NCI-H2081 (cell line): Measurements from ENCODE around the gene RXRA.

Source experiments
- DNase-seq, 2 experiments: peaks; one replicate each; lab custom pipeline; 2025; lab: John Stamatoyannopoulos, UW

The RXRA gene

DNA sequence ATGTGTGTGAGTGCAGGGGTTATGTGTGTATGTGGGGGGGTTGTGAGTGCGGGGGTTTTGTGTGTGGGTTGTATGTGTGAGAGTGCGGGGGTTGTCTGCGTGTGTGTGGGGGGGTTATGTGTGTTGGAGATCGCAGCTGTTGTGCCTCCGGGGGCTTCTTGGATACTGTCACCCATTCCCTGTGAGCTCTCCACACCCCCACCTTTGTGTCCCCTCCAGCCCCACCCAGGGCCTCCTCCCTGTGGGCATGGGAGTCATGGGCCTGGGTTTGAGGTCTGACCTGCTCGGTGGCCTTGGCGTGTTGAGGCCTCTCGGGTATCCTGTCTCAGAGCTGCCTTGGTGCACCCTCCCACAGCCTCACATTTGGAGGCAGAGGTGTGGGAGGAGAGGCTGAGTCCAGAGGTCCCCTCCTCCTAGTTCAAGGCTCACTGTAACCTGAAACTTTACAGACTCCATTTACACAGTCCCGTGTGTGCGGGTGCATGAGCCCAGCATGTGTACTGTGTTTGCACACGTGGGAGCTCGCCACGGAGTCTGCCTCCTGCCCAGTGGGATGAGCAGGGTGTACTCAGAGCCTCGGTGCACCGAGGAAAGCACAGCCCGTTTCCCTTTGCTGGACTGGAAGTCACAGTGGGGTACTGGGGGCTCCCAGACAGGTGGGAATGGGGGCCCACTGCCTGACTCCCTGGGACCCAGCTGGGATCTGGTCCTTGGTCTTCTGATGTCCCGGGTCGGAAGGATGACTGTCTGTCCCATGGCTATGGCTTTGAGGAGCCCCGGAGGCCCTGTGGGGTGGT lies 43.4 kb downstream of the RXRA start:
- no peak for DNase-seq

DNA sequence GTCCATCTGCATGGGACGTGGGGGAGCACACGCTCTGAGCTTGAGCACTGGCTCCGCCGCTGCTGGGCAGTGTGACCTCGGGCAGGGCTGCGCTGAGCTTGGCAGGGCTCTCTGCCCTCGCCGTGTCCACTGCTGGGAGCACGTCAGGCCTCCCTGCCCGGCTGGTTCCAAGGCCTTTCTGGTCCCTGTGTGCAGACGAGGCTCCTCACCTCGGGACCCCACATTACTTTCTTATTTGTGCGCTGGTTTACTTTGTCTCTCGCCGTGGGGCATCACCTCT lies 43.9 kb downstream of the RXRA start:
- no peak for DNase-seq

DNA sequence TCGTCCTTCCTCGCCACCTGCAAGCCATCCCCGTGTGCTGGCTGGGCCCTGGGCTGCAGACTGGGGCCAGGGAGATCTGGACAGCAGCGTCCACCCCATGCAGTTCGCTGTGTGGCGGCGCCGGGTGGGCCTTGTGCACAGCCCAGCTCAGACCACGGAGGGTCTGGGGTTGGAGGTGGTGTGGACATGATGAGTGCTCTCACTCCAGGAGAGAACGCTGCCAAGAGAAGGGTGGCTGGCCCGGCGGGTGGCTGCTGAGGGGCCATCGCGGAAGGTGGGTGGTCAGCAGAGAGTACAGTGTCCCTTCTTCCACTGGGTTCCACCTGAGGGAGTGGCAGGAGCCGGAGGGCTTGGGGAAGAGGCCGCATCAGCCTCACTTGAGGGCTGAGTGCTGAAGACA lies 44.4 kb downstream of the RXRA start:
- DNase-seq, result no peak

DNA sequence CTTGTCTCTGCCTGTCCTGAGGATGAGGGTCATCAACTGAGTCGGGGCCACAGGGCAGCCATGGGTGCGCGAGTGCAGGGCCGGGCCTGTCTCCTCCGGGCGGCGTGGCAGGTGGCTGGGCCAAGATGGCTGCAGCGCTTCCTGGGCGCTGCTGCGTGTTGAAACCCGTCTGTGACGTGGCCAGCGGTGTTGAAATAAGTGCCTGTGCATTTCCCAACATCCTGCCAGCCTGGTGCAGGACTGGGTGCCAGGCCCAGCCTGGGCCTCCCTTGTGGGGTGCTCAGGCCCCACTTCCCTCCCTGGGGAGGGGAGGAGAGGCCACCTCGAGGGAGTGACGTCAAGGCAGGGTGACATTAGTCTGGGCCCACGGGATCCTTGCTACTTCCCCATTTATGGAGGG lies 45.5 kb downstream of the RXRA start:
- DNase-seq, result no peak

DNA sequence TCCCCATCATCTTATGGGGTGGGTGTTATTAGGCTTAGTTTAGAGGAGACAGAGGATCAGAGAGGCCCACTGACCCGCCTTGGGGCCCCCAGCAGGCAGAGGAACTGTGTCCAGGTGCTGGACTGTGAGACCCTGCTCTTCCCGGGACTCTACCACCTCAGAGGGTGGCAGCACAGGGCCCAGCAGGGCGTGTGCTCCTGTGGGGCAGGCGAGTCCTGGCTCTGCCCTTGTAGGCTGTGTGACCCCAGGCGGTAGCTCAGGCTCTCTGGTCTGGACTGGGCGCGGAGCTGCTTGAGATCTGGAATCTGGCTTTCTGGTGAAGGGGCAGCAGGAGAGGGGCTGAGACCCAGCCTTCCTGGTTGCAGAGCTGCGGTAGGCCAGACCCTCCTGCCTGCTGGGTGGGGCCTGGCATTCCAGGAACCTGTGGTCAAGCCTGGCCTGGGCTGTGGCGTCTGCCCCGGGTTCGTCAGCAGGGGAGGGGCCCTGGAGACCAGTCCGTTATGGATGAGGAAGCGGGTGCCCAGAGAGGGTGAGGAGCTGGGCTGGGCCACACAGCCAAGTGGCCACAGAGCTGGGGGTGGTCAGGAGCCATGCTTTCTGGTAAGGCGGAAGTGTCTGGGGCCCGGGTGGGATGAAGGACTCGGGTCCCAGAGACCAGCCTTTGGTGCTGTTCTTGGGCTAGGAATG lies 46.5 kb downstream of the RXRA start:
- DNase-seq, result no peak

DNA sequence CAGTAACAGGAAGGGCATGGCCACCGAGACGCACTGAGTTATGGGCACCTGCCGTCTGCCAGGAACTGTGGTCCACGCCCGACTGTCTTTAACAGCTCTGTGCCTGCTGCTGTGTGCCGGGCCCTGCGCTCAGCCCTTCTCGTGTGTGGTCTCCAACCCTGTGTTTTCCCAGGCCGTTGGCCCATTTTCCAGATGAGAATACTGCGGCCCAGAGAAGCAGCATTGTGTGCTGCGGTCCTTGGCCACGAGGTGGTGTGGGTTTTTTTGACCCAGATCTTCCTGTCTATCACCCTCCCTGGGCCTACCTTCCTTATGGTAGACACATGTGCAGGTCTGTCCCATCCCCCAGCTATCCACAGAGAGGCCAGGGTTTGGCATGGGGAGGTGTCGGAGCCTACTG lies 47.0 kb downstream of the RXRA start:
- no peak for DNase-seq

DNA sequence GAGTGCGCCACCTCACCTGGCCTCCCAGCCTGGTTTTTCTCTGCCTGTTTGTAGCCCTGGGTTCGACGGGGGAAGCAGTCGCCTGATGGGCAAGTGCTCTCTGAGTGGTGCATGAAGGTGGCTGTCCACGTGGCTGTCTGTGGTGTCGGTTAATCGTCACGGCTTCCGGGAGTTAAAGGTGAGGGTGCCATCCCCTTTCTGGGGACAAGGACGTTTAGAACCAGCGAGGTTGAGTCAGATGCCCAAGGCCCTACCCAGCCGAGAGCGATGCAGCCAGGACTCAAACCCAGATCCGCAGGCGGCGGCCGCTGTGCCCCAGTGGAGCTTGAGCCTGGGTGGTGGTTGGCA lies 47.7 kb downstream of the RXRA start:
- no peak for DNase-seq

DNA sequence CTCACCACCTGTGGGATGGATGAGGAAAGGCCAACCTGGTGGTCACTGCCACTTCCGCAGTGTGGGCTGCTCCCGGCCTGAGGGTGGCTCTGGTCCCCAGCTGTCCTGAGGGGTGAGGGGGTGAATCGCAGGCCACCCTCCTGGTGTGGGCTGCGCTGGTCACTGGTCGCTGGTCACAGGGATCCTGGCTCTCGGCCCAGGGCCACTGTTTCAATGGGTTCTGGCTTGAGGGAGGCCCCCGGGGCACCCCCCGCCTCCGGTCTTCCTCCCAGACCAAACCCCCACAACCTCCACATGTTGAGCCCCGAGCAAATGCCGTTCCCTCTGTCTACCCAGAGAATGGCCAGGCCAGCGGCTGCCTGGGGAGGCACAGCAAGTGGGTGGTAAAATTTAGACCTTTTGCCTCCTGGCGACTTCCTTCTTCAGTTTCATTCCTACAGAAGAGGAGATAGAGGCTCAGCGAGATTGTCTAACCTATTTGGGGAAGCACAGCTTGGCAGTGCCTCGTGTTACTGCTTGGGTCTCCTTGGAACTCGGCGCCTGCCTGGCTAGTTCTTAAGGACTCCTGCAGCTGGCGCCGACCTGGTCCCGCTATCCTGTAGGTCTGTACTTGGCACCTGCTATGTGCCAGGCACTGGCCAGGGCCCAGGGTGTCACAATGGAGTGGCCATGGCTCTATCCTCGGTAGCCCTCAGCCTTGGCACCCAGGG lies 48.2 kb downstream of the RXRA start:
- no peak for DNase-seq

DNA sequence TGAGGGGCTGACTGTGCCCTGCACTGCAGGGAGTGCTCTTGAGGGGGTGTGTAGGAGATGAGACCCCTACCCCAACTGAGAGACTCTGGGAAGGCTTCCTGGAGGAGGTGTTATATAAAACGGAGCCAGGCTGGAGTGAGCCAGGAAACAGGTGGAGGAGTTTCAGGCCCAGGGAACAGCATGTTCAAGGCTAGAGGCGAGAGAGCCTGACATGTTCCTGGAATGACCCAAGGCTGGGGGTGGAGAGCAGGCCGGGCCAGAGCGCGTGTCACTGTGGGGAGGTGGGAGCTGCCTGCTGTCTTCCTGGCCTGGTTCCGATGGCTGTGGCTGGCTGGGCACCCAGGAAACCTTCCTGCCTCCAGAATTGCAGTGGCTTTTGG lies 48.7 kb downstream of the RXRA start:
- no peak for DNase-seq

DNA sequence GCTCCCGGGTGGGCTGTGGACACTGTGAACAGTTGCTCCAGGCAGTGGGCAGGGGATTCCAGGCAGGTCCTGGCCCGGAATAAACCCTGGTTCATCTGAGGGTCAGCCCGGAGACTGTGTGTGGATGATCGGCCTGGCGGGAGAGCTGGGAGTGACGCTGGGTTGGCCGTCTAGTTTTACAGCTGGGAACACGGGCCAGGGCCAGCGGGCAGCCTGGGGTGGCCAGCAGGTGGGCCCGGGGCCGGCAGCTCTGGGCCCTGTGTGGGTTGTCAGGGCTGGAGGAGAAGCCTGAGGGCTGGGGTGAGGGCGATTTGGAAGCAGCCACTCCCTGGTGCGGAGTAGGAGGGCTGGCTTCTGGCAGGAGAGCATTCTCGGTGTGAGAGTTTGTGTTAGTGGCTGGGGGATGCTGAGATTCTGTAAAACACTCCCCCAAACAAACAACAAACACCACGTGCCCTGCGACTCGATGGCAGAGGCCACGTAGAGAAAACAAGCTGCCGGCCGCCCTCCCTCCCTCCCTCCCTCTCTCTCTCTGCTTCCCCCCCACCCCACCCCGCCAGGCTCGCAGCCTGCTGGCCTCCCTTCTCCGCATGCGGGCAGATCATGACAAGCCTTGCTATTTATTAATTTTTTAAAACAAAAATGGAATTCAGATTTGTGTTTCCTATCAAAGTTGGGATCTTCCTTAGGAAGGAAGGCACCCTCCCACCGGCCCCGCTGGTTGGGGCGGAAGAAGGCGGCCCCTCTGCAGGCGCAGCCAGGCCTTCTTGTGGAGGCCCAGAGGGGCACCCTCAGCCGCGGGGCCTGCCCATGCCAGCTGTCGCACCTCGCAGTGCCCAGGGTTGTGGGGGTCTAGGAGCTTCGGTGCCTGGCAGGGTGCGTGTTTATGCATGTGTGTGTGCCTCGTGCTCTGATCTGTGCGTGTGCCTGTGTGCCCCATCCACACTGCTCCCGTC lies 49.5 kb downstream of the RXRA start:
- DNase-seq, result no peak

DNA sequence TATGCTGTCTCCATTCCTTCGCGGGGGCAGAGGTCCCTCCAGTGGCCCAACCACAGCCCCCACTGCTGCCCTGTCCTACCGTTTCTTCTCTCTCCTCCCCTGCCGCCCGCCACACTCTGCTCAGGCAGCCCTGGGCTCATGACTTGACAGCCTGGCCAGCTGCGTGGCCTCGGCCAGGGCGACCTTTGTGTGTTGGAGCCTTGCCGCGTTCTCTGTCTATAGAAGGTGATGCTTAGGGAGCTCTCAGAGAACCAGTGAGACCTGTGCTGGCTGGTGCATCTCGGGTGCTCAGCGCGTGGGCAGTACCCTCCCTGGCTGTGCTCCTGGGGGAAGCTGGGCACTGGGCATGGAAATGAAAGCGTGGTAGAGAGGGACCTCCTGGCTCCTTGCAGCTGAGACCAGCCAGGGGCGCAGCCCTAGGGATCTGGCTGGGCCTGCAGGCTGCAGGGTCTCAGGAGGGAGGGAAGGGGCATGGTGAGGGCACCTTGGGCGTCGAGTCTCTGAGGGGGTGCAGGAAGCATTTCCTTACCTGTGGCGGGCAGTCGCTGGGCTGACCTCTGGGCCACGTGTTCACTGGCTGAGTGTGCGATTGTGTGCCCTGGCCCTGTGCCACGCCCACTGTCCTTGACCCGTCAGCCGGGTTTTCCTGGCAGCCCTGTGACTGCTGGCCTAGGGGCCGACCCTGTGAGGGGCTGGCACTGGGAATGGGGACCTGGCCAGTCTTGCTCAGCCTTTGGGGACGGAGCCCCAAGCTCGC lies 50.3 kb downstream of the RXRA start:
- no peak for DNase-seq

DNA sequence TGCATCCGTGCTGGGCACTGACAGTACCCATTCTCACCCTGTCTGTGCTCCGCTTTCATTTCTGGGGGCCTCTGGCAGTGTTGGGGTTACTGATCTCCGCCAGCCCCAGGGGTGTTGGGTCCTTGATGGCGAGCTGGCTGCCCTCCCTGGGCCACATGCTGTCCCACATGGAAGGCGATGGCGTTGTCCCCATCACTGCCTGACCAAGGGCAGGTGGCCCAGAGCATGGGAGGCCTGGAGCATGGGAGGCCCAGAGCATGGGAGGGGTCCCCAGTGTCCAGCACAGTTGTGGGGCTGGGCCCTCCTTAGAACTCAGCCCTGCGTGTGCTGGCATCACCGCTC lies 50.9 kb downstream of the RXRA start:
- DNase-seq, result no peak

DNA sequence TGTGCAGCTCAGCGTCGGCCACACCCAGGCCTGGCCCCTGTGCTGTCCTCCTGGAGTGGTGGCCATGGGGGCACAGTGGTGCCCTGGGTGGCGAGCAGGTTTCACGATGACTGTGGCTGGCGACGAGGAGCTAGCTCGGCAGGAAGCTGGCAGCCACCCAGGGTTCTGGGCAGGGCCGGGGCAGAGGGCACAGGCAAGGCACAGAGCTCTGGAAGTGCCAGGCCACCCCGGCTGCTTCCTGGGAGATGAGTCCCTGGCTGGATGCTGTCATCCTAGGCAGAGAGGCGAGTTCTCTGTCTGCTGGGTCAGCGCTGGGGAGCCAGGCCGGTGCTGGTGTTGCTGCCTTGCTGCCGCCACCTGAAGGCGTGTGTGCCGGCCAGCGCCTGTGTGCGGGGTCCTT lies 51.7 kb downstream of the RXRA start:
- no peak for DNase-seq

DNA sequence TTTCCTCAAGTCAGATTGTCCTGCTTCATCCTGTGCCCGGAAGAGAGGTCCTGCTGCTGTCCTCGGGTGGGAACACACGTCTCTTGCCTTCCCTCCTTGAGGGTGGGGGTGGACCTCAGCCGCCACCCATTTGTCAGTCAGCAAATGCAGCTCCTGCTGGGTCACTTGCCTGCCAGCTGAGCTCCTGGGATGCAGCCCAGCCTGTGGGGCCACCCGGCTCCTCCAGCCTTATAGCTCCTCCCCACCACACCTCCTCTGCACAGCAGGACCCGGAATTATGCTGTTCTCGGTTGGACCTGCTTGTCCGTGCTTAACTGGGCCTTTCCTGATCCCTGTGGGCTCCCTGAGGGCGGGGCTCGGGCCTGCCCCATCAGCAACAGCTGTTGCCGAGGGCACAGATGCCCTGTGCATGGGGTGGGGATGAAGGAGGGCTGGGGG lies 52.7 kb downstream of the RXRA start:
- DNase-seq, result peak in 1 of 2 experiments; percentile 5

DNA sequence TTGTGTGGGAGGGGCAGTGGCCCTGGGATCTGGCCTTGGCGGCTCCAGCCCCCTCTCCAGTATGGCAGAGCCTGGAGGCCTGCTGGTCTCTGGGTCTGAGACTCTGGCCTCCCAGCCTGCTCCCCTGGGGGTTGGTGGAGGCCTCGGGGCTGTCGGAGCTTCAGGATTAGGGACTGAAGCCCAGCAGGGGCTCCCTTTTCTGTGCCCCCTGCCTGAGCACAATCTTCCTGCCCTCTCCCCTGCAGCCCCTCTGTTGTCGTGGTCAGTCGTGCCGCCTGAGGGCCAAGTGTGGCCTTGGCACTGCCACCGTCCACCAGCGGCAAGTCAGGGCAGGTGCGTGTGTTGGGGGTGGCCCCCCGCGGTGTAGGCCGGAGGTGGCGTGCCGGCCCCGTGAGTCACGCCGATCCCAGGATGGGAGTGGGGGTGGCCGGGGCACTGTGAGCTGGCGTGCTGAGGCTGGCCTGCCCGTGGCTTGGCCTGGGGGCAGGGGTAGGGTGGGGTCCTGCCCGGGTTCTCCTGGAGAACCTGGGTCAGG lies 53.6 kb downstream of the RXRA start:
- no peak for DNase-seq

DNA sequence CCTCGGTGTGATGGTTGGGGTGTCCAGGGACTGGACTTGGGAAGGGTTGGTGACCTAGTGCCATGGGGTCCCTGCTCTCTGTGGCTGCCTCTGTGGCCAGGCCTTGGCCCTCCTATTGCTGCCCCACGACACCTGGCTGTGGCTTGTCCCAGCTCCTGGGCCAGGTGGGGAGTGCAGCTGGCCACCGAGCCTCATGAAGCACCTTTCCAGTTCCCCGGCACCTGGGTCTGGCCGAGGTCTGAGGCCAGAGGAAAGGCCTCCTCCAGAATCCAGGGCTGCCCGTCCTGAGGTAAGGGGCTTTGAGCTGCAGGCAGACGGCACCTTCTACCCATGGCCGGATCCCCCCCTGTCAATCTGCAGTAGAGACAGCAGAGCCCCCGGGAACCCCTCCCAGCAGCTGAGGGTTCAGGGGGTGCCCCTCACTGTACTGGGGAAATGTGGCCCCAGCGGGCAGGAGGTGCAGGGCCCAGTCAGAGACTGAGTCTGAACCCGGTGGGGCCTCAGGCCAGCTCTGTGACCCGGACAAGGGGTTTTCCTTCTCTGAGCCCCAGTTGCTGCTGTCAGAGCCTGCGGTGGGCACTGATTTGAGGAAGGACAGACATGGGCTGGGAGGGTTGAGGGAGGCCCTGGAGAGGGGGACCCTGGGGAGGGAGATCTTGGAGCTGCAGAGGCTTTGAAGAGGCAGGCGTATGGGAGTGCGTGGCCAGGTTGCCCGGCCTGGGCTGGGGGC lies 54.5 kb downstream of the RXRA start:
- no peak for DNase-seq

DNA sequence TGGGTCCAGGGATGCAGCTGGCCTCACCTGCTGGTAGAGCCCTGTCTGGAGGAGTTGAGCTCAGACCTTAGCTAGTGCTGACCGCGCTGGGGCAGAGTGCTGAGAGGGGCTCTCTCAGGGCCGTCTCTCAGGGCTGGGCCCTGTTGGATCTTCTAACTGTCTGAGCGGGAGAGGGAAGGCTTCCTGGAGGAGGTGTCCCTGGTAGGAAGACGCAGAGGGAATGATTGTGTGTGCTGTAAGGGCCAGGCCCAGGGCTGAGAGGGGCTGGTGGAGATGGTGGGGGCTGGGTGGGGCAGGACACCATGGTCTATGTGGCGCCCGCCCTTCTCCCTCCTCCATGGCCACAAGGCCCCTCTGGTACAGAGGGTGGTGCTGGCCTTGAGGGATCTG lies 55.0 kb downstream of the RXRA start:
- no peak for DNase-seq

DNA sequence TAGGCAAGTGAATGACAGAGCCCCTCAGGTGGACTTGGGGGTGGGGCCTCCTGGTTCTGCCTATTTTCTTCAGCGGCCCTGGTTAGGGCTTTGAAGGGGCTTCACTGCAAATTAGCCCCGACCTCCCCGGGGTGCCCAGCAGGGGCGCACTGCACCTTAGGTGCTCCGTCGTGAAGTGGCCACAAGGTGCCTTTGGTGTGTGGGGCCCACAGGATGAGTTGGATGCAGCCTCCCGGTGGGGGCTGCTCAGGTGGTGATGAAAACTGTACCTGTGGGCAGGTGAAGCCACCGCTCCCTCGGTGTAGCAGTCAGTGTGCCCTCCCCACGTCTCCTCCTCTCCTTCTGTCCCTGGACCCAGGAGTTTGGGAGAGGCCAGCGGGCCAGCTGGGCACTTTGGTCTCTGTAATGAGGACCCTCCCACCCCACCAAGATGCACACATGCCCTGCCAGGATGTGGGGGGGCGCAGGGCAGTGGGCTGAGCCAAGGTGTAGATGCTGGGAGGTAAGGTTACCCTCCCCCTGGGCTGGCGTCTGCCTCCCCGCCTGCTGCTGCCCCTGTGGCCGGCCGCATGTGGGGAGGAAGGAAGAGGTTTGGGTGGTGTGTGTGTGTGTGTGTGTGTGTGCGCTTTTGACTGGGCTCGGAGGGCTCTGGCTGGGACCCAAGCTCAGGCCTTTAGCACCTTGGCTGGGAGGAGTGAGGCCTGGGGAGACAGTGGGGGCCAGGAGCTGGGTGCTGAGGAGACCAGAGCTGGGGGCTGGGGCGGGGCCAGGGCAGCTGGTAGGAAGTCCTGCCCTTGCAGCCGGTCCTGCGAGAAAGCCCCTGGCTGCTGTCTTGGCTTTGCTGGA lies 55.6 kb downstream of the RXRA start:
- DNase-seq, result no peak

DNA sequence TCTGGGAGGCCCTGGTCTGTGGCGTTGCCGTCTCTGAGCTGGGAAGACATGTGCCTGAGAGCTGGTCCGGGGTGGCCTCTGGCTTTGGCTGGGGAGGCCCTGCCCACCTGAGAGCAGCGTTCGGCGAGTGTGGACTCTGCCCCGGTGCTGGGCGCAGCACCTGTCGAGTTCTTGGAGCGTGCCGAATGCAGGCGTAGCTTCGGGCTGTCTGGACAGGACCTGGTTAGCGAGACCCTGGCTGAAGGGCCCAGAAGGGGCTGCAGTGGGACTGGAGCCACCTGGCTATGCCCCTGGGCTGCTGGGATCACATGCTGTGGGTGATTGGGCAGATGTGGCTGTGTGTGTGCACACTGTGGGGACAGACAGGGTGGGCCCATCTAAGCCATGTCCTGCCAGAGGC lies 56.5 kb downstream of the RXRA start:
- no peak for DNase-seq

DNA sequence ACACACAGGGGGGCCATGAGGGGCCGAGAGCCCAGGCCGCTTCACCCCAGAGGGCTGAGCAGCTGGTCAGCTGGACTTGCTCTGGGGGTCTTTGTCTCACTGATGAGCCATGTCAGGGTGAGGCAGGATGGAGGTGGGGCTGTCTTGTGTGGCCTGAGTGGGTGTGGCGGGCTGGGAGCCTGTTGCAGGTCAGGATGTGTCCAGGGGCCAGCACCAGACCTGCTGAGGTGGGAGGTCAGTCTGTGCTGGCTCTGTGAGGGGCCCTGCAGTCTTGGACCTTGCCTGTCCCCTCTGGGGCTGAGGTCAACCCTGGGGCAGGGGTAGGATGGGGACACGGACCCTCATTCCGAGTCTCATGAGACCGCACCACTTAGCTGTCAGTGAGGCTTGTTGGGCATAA lies 56.9 kb downstream of the RXRA start:
- DNase-seq, result no peak
